Hematopoietic multipotent progenitor cell treated with erythropoietin and hydrocortisone succinate and interleukin-3 and kit ligand, for 8 days (in vitro differentiated cells): ENCODE results near the gene ISLR.

Experiments
- DNase-seq: peaks from one replicate; pipeline ENCODE4 v3.0.0-alpha.2; 2015

ISLR gene

DNA sequence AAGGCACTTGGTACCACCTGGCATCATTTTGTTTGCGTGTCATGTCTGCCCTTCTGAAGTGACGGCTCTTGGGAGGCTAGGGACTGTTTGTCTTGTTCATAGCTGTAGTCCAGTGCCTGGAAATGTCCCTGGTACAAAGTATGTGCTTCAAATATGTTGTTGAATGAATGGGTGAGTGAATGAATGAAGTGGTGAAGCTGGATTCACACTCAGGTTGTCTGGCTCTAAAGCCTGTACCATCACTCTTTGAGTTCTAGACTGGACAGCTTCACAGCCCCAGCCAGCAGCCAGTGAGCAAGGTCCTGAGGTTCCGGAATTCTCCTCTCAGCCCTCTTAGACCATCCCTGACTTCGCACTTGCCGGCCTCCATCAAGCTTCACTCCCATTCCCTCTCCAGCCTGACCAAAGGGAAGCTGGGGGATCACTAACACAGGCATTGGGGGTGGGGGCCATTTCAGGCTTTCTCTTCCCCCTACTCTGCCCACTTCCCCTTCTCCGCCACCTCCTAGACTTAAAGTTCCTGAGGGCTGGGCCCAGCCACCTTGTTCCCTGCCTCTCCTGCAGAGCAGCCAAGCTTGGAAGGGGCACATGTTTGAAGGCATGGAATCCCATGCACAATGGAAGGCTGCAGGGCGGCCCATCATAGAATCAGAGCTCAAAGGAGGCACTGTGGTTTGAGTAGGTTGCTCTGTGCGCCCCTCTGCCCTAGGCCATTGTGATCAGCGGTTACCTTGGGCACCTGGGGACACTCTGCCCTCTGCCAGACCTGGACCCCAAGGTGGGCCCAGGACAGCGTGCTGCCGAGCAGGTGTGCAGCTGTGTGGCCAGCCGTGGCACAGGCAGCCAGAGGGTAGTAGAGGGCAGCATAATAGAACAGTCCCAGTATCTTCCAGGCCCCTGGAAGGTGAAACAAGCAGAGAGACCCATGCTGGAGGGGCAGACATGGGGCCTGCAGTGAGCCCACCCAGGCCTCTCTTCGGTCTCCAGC is 21.4 kb downstream of the ISLR start:
- no peak for DNase-seq

DNA sequence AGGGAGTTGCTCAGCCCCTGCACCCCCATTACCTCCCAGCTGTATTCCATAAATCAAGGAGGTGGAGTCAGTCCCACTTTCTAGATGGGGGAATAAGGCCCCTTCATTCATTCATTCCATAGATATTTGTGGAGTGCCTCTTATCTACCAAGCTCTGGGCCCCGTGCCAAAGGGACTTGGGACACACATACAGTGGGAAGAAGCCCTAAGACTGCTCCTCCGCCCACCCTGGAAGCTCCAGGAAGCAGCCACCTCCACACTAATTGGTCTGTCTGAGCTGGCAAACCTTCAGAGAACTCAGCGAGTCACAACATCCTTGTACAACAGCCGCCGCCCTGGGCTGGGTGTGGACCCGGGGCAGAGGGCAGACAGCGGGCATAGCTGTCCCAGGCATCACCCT is 22.7 kb downstream of the ISLR start:
- DNase-seq = peak; percentile 14

DNA sequence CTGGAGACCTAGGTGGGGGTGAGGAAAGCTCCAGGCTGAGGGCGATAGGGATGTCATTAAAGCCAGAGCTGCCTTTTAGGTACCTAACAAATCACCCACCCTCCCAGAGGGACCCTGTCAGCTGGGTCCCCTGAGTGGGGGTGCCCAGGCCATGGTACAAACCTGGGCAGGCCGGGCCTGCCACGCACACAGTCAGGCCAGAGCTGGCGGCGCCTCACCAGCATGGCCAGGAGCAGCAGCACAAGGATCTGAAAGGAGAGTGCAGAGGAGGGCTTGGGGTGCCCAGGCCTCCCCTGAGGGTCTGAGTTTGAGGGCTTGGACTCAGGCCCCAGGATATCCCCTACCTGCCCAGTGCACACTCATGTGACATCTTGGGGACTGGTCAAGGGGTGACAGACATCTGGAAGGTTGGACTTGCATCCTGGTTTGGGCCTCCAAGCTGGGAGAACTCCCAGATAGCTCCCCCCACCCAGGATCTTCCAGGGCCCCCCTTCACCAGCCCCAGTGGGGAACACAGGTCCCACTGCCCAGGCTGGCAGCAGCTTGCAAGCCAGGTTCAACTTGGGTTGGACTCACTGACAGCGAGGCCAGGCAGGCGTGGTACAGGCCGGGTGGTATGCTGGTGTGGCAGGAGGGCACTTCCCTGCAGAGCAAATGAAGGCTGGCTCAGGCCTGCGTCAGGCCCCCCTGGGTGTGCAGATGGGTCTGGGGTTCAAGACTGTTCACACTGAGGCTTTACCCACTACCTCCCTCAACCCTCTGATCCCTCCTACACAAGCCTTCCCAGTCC is 23.9 kb downstream of the ISLR start:
- no peak for DNase-seq

DNA sequence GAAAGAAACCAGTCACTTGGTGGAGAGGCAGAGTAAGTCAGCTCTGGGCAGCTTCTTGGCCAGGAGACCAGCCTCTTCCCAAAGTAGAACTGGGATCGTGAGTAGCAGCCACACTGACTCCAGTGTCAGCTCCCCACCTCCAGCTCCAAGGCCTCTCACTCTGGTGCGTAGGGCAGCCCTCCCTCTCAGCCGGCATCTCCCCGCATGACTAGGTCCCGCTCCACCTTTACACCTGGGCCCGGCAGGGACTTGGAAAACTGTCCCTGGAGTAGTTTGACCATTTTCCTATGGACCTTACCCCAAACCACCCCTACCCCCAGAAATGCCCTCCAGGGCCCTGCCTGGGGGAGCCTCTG is 25.8 kb downstream of the ISLR start:
- no peak for DNase-seq

DNA sequence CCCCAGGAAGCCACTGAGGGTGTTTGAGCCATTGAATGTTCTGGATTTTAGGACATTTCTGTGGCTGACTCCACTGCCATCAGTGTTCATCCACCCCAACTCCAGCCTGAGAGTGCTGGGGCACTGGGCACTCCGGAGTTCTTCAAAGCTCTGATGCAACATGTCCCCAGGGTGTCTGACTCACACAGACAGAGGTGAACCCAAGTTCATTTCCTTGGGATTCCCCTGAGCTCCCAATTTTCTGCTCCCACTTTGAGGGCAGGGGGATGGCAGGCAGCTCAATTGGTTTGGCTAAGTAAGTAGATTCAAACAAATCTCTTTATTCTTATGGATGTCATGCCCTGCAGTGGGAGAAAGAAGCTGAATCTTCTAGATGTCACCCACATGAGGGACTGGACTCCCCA is 26.9 kb downstream of the ISLR start:
- DNase-seq = no peak

DNA sequence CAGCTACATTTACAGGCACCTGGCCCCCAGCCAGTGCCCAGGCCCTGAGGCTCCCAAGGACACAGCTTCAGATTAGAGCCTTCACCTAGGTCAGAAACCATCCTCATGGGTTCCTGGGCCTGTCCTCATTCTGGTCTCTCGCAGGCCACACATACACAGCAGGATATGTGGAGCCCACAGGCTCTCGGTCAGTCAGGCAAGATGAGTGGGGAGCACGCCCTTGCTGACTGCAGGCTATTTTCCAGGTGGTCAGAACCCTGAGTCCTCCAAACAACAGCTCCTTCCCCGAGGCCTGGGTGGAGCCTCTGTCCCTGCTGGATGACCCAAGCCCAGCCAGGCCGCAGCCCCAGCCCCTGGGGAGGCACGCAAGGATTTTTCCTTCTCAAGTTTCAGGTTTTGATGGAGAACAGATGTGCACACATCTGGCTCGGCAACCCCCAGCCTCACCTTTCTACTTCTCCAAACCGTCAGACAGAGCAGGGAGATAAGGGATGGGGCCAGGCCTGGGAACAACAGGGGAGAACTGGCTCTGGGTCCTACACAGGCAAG is 27.4 kb downstream of the ISLR start:
- no peak for DNase-seq

DNA sequence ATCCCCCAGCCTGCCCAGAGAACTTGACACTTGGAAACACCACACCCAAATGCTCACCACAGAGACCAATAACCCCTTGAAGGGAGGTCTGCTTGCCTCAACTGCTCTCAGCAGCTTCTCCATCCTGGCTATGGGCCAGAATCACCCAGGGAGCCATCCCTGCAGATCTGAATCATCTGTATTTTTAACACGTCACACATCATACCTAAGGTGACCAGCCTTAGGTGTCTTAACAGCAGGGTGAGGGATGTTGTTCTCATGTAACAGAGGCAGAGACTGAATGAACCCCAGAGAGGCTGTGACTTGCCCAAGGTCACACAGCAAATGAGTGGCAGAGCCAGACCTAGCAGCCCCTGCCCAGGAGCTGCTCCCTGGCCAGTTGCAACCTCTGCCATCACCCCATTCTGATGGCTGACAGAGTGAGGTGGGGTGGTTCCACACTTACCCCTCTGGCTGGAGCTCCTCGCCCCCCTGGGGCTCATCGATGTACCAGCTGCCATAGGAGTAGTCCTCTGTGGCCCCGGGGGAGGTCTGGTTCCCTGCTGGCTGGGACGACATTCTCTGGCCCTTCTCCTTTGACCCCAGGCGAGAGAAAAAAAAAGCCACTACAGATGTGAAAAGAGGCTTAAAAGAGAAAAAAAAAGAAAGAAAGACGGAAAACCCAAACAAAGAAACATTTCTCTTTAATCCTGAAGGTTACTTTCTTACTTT is 28.4 kb downstream of the ISLR start:
- no peak for DNase-seq

DNA sequence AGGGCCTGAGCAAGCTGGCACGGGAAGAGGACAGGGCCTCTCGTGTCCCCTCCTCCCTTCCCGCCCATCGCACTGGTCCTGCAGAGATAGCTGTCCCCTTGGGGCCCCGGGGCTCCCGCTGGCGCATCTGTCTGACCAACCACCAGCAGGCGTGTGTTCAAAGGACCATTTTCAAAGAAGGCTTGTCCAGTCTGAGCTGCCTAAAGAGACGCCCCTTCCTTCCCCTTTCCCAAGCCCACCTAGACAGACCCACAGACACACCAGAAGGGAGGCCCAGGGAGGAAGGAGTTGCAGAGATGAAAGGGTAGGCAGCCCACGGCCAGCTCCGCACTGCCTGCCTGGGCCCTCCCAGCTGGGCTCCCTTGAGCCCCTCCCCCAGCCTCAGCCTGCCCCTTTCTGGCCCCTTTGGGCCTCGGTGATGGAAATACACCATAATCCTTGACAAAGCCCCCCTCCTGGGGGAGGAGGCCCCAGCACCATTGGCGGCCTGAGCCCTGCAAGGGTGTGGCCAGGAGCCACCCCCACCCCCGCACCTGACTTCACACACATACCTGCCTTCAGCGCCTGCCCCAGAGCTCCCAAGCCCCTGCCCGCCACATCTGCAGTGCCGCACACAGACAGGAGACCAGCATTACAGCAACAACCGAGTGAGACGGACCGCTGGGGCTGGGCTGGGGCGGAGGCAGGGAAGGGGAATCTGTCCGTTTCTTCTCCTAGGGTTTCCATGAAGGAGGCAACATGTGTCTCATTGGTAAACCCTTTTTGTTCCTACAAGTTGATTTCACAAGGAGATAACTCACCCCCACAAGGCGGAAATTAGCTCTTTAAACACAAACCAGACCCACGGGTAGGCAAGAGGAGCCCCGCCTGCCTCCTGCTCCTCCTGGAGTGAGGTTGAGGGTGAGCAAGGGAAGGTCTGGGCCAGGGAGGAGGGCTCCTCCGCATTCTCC is 29.2 kb downstream of the ISLR start, which contains the start of gene STRA6:
STRA6 (minus strand) TSS at position 336 of the 950 bp plus-strand sequence. CDS start 520 bp downstream, outside the sequence.
- DNase-seq = no peak

DNA sequence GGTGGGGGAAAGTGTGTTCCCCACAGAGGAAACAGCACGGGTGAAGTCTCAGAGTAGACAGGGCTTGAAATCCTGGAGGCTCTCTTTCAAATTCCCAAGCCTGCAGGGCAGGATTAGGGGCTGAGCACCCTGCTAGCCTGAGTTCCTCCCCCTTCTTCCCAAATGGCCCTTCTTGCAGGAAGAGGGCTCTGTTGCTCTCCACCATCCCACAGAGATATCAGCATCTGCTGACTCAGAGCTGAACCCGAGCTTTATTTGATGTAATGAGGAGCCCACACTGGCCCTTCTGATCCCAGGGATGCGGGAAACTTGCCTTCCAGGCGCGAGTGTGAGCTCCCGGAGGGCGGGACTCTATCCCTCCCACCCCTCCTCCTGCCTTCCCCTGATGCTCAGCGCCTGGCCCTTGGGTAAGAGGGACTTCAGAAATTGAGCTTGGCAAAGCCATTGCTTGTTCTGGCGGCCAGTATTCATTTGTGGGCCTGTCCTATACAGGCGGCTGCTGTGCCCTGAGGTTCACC is 30.5 kb downstream of the ISLR start:
- no peak for DNase-seq

DNA sequence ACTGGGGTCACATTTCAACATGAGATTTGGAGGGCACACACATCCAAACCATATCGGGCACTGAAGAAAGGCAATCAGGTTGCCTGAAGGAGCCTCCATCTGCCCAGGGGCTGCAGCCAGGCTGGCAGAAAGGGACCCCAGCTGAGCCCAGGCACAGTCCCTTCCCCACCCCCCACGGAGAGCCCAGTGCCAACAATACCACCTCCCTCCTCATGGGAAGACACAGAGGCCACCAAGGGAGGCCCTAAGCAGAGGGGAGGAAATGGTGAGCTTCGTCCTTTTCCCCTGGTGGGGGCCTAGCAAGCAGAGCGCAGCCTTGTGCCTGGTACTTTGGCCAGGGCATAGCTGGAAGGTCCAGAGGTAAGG is 32.1 kb downstream of the ISLR start:
- DNase-seq = no peak

DNA sequence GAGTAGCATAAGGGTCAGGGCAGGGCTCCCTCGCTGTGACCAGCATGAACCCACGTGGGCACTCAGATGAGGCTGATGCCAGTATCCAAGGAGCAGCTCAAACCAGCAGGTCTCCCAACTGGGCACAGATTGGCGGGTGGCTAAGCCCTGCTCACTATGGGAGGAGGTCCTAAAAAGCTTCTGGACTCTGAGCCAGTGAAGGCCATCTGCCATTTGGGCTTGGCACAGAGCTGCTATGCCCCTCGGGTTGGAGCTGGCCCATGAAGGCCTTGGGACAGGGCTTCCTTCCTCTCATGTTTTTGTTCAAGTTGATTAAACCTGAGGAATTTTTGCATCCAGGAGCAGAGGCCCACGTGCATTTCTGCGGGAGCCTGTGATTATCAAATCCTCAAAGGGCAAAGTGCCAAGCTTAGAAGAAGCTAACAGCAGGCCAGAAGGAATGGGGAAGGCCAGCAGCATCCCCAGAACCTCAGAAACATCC is 33.3 kb downstream of the ISLR start:
- no peak for DNase-seq

DNA sequence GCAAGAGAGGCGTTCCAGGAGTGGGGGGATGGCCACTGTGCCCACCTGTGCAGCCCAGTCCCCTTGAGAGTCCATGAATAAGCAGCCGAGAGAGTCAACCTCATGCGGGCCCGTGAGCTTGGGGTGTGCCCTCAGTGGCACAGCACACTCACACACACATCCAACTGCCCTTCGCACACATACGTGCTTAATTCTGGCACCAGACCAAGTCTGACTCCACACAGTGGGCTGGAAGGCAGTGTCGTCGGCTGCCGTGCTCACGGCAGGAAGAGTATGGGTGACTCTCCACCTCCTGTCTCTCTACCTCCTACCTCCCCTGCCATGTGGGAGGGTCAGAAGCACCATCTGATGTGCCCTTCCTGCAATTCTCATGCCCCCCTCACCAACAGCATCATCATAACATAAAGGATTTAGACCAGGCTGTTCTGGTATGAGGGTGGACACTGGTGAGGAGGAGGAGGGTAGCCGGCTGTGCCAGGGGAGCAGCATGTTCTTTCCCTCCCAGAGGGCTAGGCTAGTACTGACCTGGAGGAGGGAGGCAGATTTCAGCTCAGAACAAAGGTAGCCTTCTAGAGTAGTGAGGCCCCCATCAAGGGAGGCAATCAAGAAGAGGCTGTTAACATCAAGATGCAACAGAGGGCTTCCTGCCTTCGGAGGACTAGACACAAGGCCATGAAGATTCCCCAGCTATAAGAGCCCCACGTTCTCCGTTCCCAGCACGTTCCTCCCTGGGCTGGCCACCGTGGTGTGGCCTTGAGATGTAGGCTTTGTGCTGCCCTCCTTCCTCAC is 34.3 kb downstream of the ISLR start:
- no peak for DNase-seq

DNA sequence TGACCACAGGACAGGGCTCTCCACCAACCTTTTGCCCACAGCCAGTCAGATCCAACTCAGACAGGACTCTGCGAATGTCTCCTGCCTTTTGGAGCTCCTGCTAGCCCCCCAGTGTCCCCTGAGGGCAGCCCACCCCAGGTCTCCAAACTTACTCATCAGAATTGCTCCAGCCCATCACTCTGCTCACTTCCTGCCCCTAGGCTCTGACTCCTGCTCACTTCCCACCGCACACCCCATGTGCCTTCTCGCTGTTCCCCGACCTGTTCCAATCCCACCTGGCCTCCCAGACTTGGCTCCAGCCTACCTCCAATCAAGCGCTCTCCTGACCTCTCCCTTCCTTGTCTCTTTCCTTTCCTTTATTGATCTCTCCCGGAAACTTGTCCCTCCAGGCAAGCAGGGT is 35.0 kb downstream of the ISLR start:
- no peak for DNase-seq

DNA sequence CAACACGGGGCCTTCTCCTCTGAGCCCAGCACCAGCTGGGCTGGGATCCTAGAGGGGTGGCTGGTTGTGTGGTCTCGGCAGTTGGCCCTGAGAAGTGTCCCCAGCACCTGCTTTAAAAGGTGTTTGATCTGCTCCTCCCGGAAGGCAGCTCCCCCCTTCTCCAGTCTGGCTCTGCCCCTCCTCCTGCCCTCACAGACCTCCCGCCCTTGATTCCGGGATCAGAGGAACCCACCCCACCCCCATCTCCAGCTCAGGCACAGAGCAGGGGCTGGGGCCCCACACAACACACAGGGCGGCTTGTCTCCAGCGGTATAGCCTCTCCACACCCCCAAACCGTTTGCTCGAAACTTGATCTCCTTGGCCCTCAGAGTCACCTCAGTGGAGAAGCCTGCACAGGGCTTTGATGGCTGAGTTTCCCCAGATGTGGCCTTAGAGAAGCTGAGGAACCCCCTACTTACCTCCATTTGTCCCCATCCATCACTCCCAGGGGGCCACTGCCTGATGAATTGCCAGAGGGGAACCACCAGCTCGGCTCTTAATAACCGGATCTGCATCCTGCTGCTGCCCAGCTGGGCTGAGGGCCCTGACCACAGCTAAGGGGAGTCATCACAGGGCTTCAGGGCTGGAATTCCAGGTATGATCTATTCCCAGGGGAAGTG is 35.5 kb downstream of the ISLR start:
- no peak for DNase-seq

DNA sequence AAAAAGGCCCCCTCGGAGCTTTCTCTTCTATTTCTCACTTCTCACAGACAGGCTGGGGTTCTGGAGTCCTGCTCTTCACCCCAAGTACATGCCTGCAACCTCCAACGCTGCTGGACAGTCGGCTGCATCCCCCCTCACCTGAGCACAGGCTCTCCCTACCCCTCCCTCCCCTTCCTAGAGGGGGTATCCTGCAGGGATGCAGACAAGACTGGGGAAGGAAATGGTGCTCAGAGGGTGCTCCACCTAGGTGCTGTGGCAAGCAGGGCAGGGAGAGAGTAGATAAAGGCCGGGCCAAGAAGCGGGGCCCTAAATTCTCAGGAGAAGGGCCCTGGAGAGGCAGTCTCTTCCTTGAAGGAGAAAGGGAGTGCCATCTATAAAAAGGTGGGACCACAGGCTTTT is 36.0 kb downstream of the ISLR start:
- no peak for DNase-seq

DNA sequence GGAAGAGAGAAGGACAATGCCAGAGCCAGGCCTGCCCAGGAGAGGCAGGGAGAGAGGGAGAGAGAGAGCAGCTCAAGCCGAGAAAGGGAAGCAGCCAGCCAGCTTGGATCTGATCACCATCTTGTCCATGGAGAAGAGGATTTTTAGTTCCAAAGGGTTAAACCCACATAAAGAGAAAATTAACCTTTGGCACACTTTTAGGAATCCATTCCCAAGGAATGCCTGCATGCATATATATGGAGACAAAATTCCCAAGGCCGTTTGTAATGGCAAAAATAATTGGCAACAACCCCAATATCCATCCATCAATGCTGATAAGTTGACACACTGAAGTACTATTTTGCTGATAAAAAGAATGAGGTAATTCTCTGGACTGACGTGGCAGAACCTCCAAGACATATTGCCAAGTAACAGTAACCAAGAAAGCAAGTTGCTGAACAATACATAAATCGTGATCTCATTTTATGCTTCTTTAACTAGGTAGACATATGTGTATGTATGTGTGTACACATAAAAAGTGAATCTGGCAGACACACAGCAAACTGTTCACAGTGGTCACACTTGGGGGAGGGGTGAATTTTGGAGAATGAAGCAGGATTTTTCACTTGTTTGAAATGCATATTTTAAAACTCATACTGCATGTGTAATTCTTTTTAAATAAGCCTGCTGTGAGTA is 36.6 kb downstream of the ISLR start:
- no peak for DNase-seq

DNA sequence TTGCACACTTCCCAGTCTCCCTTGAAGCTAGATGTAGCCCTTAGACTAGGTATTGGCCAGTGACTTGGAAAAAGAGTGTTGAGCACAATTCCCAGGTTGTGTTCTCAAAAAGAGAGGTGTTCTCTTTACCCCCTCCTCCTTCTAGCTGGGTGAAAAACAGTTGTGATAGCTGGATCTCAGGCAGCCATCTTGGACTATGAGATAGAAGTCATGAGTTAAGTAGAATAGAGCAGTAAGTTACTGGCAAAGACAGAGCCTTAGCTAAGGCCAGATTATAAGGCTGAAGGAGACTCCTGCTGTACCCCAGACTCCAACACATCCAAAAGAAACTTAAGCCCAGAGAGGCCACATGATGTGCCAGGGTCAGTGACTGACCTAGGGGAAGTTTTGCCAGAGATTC is 37.2 kb downstream of the ISLR start:
- DNase-seq = no peak

DNA sequence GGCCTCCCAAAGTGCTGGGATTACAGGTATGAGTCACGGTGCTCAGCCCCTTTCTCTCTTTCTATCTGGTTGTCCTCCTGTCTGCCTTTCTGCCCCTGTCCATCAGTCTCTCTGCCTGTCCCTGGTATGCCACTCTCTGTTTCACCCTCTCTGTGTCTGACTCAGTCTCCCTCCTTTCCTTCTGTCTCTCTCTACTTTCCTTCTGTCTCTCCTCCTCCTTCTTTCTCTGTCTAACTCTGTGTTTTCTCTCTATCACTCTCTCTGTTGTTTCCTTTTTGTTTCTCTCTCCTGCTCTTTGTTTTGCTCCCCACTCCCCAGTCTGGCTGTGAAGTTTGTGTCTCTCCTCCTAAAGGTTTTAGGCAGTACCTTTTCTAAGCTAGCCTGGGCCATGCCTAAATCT is 38.1 kb downstream of the ISLR start:
- DNase-seq = no peak

DNA sequence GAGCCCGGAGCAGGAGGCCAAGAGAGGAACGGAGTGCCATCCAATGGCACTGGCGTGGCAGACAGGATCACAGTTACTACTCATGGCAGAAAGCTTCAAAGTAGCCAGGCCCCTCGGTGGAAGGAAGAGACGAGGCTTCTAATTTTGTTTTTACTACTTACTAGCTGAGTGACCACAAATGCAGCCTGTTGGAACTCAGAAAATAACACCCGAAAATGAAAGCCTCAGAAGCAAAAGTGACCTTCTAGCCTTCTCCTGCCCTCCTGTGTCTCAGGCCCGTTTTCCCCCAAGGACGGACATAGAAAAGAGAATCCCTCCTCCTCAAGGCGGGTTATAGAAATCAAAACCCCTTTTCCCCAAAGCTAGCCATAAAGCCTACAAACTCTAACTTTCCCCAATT is 39.0 kb downstream of the ISLR start:
- DNase-seq = no peak
